GM12873 (cell line): ENCODE results near the gene MRPL3.

Source experiments
- TF ChIP-seq, protein P1 (sequence below): IDR thresholded peaks from 2 replicates; pipeline ENCODE4 v1.5.1; 2012; ENCODE audit warnings: low read depth, mild to moderate bottlenecking, moderate library complexity, low read length, control low read depth; ENCODE audit not compliant: insufficient read depth; ENCODE audit errors: missing control alignments

MRPL3 gene

DNA sequence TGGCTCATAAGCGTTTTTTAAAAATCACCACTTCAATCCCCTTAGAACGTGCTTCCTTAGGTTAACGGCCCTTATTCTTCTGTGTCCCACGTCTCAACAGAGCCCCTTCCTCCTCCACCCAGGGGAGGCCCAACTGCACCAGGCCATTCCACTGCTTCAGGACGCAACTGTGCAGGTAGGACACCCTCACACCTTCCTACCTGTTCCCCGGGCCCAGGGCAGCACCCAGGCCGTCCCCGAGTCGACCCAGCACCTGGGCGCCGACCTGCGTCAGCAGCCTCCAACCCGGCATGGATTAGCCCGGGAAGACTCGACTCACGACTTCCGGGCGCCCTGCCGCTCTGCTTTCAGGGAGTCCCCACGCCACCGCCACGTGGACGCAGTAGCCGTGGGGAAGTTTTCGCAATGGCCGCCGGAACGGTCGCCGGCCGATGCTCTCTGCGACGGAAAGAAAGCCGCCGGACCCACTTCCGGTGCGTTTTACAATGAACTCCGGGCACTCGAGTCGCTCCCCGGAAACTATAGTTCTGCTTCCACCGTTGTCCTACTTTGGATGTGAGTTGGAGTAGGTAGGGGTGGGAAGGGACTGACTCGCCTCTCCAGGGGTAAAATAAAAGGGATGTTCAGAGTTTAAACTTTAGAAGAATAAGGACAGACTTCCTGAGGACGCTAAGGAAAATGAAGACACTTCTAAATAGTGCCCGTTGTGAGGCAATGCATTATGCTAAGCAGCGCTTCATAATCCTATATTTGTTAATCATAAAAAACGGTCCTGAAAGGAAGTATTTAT, at the start of gene MRPL3:
Gene MRPL3, minus strand, starts transcription at position 442 of the 790 bp plus-strand sequence. Its CDS starts 150 bp downstream, at position 292.
- TF ChIP-seq, protein P1, sequence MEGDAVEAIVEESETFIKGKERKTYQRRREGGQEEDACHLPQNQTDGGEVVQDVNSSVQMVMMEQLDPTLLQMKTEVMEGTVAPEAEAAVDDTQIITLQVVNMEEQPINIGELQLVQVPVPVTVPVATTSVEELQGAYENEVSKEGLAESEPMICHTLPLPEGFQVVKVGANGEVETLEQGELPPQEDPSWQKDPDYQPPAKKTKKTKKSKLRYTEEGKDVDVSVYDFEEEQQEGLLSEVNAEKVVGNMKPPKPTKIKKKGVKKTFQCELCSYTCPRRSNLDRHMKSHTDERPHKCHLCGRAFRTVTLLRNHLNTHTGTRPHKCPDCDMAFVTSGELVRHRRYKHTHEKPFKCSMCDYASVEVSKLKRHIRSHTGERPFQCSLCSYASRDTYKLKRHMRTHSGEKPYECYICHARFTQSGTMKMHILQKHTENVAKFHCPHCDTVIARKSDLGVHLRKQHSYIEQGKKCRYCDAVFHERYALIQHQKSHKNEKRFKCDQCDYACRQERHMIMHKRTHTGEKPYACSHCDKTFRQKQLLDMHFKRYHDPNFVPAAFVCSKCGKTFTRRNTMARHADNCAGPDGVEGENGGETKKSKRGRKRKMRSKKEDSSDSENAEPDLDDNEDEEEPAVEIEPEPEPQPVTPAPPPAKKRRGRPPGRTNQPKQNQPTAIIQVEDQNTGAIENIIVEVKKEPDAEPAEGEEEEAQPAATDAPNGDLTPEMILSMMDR: no peak

DNA sequence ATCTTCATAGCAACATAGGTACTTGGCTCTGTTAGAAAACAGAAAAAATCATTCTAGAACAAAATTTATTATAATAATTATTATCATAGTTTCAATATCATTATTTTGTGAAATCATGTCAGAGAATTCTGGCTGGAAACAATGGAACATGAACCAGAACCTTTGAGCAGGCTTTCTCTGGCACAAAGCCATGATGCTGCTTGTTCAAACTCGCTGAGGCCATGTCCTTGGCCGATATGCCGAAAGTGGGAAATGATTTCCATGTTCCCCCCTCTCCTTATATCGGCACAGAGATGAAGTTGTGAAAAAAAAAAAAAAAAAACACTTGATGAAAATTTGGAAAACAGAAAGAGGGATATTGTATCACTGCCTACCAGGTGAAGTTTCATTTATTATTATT, 49.0 kb upstream of the MRPL3 start:
- TF ChIP-seq, protein P1: no peak

DNA sequence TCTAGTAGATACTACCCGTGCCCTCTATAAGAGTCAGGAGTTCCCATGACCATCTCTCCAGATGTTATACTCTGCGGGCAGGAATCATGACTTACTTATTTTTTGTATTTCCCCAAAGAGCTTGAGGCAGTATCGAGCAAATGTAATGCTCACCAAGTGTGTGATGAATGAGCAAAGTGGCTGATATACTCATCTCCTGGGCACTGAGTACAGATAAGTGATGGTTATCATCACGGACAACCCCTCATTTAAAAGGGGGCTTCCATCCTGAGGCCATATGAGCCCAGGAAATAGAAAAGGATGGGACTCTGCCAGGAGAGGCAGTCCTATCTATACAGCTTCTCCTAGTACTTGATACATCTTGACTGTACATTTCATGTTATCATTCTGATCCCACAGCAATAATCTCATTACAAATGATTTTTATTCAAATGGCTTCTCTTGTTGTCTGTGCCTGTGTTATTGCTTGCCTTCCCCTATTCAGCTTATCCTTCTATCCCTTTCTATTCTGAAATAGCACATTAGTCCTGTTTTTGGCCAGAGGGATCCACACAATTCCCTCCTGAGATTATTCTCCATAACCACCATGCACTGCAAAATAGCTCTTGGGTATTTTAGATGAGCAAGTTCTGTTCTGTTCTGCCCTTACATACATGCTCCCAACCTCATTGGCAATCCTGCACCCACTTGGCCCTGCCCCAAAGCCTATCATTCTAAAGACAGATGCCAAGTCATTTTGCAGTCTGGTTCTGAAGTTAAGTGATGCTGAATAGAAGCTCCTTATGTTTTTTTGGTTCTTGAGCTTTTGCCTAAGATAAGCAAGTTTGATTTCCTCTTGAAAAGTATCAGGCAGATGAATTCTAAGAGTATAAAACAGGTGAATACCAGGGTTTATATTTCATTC, 48.0 kb upstream of the MRPL3 start:
- TF ChIP-seq, protein P1: no peak

DNA sequence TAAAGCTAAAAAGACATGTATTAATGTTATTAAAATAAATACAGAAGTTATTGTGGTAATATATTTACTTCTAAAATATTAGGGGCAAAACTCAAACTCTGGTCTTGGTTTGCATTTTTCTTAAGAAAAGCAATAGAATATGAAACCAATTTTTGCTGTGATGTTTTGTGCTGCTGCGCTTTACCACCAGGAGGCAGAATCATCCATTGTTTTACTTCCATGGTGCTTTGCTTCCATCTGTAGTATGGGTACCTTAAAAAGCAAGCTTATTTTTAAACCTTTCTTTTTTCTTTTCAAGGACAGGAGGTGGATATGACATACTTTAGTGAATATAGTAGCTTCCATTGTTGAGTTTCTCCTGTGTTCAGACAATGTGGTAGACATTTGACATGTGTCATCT, 46.6 kb upstream of the MRPL3 start:
- TF ChIP-seq, protein P1: peak; percentile 71

DNA sequence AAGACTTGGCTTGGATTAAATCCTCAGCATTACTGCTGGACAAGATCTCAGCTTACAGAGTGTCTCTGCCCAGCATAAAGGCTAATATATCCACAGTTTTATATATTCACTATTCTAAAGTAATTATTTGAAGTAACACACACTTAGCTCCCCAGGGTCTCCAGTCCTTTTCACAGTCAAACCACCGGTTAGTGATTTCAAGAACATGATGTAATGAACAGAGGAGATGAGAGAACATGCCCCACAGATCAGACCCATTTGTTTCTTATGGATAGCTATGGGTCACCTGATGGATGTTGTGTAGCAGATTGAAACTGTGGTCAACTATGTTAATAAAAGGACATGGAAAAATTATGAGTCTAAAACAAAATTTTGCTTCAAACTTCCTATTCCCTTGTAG, 44.8 kb upstream of the MRPL3 start:
- TF ChIP-seq, protein P1: no peak

DNA sequence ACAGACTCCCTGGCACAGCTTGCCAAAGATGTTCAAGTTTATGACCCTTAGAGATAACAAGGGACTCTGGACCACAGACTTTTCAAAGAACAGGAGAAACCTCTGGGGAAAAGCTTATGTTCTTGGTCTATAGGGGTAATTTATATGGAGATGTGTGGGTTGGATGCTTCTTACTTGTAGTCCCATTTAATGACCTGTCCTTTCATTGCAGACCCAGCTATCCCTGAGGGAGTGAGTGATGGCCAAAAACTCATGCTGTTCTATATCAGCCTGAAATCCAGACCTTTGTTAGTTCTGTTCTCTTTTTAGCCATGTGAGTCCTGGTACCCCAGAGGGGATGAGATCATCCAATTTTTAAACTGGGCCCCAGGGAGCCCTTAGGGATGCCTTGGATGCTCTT, 43.7 kb upstream of the MRPL3 start:
- TF ChIP-seq, protein P1: no peak

DNA sequence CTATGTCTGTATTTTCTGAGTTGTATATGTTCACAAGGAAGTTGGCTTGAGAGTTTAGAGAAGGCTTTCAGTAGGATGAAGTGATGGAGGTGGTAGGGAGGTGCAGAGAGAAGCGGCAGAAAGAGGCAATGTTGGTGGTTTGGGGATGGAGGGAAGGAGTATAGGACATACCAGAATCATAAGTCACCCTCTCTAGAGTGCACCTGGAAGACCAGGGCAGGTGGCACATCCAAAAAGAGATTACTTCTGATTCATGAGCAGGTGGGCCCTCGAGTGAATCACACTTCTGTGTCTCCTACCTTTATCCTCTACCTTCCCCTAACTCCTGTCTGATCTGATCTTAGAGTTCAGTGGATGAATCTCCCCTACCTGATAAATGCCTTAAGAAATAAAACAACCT, 41.8 kb upstream of the MRPL3 start:
- TF ChIP-seq, protein P1: no peak
